GM18520 (cell line): Measurements from ENCODE around the gene MEIS3.

Experiments
- ATAC-seq: cut with Tn5 transposase; IDR thresholded peaks from one replicate; pipeline ENCODE4 v1.9.1; 2021; ENCODE audit not compliant: unreplicated experiment

The MEIS3 gene

DNA sequence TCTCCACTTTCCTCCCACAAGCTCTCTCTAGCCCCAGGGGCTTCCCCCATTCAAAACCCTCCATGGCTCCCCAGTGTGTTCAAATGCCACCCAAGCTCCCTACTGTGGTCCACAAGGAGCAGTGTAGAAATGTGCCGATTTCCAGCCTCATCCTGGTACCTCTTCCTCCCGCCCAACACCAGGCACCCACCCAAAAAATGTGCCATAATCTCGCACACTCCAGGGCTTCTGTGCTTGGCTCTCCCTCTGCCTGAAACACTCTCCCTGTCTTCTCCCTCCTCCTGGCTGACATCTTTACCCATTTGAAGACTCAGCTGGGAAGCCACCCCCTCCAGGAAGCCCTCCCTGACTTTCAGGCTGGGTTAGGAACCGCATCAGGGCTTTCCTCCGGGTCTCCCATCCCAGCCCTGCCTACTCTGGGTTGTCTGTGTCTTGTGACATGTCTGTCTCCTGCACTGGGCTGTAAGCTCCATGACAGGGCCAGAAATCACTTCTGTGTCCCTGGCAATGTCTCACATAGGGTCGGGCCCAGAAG, 16.6 kb upstream of the MEIS3 start:
- ATAC-seq = no peak

DNA sequence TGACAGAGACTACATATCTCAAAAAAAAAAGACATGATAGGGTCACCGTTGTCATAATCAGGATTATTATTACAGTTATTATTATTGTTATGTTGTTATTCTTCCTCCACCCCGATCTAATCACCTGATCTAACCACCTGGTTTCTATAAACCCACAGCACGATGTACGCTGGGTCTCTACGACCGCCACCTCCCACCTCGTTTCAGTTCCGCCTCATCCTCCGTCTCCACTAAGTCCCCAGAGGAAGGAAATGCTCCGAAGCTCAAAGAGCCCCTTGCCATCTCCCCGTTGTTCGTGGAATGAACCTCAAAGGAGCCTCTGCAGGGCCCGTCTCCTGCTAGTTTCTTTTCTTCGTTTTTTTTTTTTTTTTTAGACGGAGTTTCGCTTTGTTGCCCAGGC, 15.9 kb upstream of the MEIS3 start:
- no peak for ATAC-seq

DNA sequence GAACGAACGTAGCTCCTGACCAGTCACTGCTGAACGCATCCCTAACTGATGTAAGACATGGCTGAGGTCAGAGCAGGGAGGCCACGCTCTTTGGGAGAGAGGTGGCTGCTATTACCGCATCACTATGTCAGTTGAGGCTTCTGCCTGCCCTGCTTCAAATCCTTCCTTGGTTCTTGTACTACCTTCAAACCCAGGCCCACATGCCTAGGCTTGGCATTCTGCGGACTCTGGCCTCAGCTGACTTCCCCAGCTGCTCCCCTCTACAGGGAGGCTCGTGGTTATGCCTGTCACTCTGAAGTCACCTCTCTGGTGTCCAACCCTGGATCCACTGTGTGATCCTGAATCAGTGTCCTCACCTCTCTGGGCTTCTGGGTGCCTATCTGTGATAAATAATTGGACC, 14.8 kb upstream of the MEIS3 start:
- ATAC-seq = no peak

DNA sequence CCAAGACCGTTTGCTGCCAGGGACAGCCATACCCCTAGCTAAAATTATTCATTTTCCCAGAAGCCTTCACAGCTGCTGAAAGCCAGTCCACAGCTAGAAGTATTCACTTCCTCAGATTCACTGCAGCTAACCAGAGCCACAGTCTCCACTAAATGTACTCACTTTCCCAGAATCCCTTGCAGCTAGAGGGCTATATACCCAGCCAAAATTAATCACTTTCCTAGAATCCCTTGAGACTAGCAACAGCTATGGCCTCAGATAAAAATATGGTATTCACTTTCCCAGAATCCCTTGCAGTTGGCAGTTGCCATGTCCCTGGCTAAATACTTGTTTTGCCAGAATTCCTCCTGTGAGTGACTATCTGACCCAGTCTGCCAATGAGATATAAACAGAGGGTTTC, 13.8 kb upstream of the MEIS3 start:
- no peak for ATAC-seq

DNA sequence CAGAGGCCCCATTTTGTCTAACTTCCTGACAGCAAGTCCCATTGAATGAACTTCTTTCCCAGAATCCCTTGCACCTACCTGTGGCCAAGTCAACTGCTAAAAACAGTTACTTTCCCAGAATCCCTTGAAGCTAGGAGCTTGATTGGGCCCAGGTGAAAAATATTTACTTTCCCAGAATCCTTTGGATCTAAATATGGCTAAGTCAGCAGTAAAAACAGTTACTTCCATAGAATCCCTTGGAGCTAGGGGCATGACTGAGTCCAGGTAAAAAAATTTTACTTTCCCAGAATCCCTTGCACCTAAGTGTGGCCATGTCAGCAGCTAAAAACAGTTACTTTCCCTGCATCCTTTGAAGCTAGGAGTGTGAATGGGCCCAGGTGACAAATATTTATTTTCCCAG, 13.2 kb upstream of the MEIS3 start:
- no peak for ATAC-seq

DNA sequence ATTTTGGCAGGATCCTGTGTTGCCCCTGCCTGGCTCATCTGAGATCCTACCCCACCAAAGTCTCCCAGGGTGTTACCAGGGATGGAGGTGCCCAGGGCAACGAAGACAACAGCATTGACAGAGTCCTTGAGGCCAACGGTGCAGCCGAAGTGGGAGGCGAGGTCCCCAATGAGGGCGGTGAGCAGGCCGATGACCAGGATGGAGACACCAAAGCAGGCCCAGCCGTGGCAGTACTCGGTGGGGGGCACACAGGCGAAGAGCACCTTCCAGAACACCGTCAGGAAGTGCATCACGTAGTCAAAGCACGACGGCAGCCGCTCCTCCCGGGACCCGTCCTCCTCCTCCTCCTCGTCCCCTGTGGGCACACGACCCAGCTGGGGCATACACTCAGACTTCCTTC, 12.8 kb upstream of the MEIS3 start:
- ATAC-seq = no peak

DNA sequence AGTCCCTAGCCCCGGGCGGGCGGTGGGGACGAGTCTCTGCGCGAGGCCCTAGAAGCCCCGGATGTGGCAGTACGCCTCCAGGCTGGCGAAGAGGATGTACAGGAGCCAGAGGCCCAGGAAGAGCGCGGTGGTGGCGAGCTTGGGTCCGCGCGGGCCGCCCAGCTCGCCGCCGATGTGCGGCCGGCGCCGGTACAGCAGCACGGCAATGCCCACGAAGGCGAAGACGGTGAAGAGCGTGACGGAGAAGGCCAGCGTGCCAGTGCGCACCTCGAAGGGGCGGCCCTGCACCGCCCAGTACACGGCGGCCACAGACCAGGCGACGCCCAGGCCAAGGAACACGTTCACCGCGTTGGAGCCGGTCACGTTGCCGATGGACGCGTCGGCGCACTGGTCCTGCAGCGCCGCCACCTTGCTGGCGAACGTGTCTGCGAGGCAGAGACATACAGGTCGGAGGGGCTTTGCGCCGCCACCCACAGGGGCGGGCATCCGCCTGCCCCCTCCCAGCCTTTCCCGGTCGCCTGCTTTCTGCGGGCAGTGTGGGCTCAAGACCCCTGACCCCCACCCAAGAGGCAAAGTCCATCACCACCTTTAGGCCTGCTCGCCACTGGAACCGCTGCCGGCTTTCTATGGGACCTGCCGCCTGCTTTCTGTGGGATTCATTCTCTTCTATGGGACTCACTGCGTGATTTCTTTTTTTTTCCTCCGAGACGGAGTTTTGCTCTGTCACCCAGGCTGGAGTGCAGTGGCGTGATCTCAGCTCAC, 10.9 kb upstream of the MEIS3 start:
- no peak for ATAC-seq

DNA sequence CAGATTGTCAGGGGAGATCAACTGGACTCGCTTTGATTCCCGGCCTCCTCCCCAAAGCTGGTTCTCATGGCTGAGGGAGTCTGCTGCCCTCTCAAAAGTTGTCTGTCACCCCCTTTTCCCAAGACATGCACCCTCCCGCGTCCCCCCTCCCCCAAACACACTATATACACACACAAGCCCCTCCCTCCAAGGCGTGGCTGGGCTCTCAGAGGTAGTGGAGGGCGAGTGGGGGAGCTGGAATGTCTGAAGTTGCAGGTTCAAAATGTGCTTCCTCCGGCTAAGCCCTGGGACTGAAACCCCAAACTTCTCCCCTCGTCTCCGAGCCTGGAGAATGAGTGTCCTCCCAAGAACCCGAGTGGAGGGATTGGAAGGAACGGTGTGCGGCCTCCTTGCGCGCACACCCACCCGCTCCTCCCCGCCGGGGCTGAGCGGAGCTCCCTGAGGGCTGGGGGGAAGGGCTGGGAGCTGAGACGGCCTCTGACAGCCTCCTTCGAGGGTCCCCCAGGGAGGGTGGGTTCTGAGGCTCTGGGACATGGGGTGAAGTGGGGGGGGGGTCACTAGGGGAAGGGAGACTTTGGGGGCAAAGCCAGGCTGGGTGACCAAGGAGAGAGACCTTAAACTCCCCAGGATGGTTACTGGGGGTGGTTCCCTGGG, 9.9 kb upstream of the MEIS3 start:
- ATAC-seq = no peak

DNA sequence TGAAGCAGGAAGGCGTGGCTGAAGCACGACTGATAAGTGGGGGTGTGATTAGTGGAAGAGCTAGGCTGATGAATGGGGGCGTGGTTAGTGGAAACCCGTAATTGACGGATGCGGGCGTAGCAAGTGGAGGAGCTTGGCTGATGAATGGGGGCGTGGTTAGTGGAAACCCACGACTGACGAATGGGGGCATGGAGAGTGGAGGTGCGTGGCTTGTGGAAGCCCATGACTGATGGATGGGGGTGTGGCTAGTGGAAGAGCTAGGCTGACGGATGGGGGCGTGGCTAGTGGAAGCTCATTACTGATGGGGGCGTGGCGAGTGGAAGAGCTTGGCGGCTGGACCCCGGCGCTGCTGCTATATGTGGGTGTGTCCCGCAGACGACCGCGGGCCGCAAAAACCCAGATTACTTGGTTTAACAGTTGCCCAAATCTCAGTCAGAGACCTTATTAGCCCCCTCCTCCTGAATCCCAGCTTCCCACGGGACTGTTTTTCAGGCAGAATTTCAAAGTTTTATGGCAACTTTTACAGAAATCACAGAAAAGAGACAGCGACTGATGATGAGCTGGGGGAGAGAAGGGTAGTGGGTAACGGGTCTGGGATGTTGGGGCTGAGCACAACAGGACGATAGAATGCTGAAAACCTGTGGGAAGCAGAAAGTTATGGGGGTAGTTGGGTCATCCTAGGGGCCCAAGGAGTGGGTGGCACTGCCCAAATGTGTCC, 9.0 kb upstream of the MEIS3 start:
- ATAC-seq = no peak

DNA sequence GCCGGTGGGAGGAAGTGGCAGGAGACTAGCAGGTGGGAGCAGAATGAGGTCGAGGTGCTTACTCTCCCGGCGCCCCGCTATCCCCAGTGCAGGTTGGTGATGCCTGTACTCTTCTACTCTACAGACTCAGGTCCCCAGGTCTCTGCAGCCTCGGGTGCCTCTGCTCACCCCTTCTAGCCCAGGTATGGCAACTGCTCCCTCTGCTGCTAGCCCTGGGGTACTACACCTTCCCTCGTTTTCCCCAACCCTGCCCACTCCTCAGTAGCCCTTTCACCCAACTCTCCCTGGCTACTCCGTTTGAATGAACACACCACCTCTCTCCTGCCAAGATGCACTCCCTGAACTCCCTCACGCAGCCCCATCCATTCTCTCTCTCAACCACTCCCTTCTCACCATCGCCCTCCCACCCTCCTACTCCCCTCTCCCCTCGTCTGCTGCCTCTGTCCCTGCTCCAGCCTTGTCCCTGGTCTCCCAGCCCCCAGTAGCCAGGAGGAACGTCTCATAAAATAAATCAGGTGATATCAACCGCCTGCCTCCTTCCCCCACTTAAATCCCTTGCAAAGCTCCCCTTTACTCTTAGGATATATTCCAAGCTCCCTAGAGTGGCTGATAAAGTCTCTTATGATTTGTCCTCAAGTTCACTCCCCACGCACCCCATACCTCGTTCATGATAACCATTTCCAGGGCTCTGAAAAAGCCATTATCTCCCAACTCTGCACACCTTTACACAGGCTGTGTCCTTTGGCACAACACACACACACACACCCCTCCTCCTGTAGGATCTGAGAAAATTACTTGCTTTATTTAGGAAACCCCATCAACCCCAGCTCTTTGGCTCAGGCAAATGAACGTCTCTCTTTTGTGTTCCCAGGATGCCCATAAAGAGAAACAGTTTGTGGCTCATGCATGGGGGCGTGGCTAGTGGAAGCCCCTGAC, 8.2 kb upstream of the MEIS3 start:
- no peak for ATAC-seq

DNA sequence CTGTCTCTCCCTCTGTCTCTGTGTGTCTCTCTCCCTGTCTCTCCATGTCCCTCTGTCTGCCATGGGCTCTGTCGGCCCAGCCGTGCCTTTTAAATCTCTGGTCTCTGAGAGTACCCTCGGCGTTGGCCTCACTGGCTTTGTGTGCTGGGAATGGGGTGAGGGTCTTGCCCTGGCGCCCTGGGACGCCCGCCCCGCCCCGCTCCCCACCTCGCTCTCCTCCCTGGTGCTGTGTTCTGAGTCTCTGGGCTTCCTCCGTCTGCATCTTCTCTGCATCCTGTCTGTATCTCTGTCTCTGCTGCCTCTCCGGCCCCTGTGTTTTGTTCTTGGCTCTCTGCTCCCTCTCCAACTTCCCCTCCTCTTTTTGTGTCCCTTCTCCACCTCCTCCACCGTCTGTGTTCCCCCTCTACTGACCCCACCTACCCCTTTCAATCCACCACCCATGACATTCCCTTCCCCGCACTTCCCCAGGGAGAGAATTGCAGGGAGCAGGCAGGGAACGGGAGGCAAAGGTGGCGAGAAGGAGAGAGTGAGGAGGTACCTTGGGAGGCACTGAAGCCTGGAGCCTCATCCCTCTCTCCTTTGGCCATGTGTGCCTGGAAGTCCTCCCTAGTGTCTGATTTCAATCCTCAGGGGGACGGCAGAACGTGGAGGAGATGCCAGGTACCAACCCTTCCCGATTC, 4.0 kb upstream of the MEIS3 start:
- ATAC-seq = no peak

DNA sequence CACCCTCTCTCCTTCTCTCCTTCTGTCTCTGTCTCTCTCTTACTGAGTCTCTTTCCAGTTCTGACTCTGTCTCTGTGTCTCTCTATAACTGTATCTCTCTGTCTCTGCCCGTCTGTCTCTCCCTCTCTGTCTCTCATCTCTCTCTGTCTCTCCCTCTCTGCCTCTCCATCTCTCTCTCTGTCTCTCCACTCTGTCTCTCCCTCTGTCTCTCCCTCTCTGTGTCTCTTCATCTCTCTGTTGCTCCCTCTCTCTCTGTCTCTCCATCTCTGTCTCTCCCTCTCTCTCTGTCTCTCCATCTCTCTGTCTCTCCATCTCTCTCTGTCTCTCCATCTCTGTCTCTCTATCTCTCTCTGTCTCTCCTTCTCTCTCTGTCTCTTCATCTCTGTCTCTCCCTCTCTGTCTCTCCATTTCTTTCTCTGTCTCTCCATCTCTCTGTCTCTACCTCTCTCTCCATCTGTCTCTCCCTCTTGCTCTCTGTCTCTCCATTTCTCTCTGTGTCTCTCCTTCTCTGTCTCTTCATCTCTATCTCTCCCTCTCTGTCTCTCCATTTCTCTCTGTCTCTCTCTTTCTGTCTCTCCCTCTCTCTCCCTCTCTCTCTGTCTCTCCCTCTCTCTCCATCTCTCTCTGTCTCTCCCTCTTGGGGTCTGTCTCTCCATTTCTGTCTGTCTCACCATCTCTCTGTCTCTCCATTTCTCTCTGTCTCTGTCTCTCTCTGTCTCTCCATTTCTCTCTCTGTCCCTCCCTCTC, 3.3 kb upstream of the MEIS3 start:
- no peak for ATAC-seq

DNA sequence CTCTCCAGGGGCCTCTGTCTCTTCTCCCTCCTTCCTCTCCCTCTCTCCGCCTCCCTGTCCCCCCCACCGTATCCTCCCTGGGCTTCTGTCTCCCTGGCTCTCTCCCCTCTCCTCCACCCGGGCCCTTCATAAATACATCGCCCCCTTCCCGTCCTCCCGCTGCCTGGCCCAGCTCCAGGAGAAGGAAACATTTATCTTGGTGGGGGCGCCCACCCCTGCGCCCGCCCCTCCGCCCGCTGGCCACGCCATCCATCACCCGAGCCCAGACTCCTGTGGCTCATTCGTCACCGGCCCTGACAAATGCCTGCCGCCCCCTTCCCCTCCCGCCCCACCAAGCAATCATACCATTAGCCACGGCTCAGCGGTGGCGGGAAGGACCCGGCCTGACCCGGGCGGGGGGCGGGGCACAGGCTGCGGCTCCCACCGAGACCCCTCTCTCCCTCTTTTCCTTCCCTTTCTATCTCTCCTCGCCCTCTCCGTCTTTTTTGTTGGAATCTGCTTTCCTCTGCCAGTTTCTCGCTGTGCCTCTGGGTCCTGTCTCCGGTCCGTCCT, 2.6 kb upstream of the MEIS3 start:
- no peak for ATAC-seq

DNA sequence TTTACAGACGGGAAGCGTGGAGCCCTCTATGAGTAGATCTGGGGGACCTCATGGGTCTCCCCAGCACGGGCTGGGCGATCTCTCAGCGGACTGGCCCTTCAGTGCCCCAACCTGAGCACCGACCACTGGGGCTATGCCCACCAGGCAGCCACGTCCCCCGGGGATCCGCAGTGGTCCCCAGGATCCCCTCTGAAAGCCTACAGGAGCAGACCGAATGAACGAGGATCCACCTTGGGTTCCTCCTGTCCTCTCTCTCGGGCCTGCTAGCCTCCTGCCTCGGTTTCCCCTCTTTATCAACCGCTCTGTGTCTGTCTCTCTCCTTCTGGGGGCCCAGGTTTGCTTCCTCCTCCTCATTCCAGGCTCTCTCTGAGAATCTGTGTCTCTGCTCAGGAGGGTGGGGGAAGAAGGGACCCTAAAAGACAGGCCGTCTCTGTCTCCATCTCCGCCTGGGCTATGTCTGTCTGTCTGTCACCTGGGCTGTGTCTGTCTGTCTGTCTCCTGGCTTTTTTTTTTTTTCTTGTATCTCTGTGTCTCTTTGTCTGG, 2.0 kb upstream of the MEIS3 start:
- no peak for ATAC-seq

DNA sequence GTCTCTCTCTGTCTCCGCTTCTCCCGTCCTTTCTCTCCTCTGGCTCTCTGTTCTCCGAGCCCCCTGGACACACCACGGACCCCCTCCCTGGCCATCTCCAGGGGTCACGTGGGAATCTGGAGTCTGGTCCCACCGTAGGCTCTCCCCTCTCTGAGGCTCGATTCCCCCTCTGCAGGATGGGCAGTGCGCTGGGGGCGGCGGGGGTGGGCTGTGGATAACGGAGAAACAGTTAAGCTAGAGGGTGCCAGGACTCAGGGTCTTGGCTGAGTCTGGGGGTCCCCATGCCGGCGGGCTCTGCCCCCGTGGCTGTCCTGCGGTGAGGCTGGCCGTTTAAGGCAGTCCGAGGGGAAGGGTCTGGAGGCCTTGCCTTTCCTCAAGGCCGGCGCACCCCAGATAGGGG, 462 bp upstream of the MEIS3 start:
- ATAC-seq = no peak

DNA sequence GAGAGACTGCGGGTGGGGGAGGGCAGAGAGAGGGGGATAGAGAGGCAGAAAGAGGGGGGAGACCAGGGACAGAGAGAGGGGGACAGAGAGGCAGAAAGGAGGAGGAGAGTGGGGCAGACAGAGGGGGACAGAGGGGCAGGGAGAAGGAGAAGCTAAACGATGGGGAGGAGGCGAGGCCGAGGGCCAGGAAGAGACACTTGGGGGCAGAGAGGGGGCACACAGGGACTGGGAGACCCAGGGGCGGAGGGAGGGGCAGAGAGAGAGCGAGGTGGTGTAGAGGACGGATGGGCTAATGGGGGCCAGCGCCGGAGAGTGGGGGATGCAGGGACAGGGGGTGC, 666 bp downstream of the MEIS3 start:
- no peak for ATAC-seq

DNA sequence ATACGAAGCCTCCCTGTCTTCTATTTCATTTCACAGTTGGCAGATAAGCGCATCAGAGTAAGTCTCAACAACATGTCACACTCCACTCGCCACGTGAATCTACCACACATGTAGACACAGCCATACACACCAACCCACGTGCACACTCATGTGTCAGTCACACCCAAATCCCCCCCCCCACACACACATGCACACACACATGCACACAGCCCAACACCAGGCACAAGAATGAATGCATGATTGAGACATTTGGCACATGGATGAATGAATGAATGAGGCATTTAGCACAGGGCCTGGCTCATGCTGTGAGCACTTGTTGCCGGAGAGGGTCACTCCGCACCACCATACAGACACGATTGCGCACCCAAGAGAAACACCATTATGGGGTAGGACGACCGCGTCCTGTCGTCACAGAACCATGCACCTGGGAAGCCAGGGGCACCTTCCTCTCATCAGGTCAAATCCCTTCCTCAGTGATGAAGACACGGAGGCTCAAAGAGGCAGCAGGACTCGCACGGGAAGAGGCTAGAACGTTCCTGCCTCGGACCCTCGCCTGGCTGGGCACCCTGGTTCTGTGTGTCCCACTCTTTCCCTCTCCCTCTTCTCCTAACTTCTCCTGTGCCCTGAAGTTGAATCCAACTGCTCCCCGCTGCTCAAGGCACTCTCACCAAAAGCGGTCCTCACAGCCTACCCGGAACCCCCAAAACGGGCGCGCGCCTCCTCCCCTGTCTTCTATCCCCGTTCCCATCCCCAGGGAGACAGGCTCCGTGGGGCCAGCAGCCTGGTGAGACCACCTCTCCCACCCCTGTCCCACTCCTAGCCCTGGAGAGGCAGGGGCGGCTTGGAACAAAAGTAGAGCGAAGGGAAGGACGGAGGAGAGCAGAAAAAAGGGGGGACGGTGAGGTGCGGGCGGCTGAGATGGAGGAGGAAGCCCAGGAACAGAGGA, 1.3 kb downstream of the MEIS3 start:
- ATAC-seq = no peak

DNA sequence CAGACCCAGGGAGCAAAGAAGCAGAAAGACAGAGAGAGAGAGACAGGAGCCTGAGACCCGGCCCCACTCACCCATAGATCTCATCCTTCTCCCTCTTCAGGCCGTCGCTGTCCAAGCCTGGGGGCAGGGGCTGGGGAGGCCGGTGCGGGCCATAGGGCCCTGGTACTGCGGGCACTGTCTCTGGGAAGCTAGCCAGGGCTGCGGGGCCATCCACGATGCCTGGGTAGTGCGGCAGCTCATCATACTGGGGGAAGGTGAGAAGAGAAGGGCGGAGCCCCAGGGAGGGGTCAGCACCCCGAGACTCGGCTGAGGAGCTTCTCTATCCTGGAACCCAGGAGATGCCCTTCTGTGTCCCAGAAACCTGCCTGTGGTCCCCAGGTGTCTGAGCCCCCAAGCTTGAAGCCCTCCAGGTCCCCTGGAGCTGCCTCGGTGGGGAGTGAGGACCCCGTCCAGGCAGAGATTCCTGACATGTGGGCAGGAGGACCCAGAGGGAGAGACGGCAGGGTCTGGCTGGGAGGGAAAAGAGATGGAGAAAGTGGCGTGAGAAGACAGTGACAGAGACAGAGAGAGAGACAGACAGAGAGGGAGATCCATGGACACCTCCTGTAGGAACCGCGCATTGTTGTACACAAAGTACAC, 2.1 kb downstream of the MEIS3 start:
- no peak for ATAC-seq
